ENCODE results near the gene DHX34. TPM values are rescaled to one million over a fixed set of nuclear protein-coding genes. Genes with fewer than 3 reads are reported as not detected.

Gene DHX34
- total and polyA plus RNA-seq, 9 of the 15 experiments (the other 6 are each of a cell fraction or from before 2014, with no cell fraction given): 0.36 to 42.0 (median 15.0) TPM

DNA sequence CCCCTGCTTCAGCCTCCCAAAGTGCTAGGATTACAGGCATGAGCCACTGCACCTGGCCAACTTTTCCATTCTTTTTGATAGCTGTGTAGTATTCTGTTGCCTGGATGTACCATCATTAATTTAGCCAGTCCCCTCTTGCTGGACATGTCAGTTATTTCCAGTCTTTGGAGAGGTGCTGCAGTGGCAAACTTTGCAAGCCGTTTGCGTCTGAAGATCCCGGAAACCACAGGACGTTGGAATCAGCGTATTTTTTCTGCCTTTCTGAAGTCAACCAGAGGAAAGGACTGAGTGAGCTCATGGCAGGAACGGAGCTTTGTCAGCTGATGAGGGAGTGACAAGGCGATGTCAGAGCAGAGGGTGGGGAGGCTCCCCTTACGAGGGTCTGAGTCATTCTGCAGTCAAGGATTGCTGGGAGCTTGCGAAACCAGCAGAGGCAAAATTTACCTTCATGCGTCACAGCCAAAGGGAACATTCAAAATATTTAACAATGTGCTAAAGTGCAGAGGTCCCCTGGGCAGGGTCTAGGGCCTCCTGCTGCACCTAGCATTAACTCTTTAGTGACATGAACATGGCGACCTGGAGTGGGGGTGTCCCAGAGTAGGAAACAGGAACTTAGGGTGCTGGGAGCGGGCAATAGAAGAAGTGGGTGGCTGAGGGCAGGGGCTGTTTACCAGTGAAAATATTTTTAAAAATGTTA, 33.8 kb upstream of the DHX34 start (continued):
- TF ChIP-seq, protein P1, sequence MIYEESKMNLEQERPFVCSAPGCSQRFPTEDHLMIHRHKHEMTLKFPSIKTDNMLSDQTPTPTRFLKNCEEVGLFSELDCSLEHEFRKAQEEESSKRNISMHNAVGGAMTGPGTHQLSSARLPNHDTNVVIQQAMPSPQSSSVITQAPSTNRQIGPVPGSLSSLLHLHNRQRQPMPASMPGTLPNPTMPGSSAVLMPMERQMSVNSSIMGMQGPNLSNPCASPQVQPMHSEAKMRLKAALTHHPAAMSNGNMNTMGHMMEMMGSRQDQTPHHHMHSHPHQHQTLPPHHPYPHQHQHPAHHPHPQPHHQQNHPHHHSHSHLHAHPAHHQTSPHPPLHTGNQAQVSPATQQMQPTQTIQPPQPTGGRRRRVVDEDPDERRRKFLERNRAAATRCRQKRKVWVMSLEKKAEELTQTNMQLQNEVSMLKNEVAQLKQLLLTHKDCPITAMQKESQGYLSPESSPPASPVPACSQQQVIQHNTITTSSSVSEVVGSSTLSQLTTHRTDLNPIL (CRISPR knock-in tag; IDR thresholded peaks at IDR 0.05): no peak
- TF ChIP-seq TRIM24 (IDR thresholded peaks at IDR 0.05) (peak; percentile 76 to 89; a peak in 3 of 4 replicates), ASH1L (IDR thresholded peaks at IDR 0.05; ENCODE audit: borderline replicate concordance, low read depth, partially characterized antibody) (no peak), MTA1 (IDR thresholded peaks at IDR 0.05; ENCODE audit: borderline replicate concordance) (peak; percentile 33; the same call in 1 of the 2 replicates), HMG20A (CRISPR knock-in tag; conservative IDR thresholded peaks at IDR 0.05) (no peak), YY1 (IDR thresholded peaks at IDR 0.05; ENCODE audit: borderline replicate concordance in 1 of 3, control insufficient read depth in 1 of 3, extremely low read depth in 1 of 3, insufficient read depth in 3 of 3, insufficient read length in 1 of 3, insufficient replicate concordance in 2 of 3, low read depth in 1 of 3, low read length in 2 of 3) (peak in 1 of 3 experiments; percentile 4), XRCC3 (IDR thresholded peaks at IDR 0.05) (no peak), MAFG (tag; conservative IDR thresholded peaks at IDR 0.05) (peak; percentile 87), HMGN3 (IDR thresholded peaks at IDR 0.05; ENCODE audit: borderline replicate concordance, extremely low read depth, insufficient read length, low read depth, low read length) (no peak), BCOR (IDR thresholded peaks at IDR 0.05) (peak; percentile 94), CCAR2 (IDR thresholded peaks at IDR 0.05; ENCODE audit: low read depth, low read length) (no peak), HCFC1 (IDR thresholded peaks at IDR 0.05; ENCODE audit: low read depth, low read length) (no peak), BRF1 (IDR thresholded peaks at IDR 0.05; ENCODE audit: borderline replicate concordance, extremely low read depth, insufficient read length) (no peak), ZC3H4 (CRISPR knock-in tag; IDR thresholded peaks at IDR 0.05; ENCODE audit: borderline replicate concordance) (no peak), ESRRB (CRISPR knock-in tag; IDR thresholded peaks at IDR 0.05; ENCODE audit: borderline replicate concordance) (no peak)
- TF ChIP-seq, protein P2, sequence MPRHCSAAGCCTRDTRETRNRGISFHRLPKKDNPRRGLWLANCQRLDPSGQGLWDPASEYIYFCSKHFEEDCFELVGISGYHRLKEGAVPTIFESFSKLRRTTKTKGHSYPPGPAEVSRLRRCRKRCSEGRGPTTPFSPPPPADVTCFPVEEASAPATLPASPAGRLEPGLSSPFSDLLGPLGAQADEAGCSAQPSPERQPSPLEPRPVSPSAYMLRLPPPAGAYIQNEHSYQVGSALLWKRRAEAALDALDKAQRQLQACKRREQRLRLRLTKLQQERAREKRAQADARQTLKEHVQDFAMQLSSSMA (CRISPR knock-in tag; IDR thresholded peaks at IDR 0.05): no peak
- TF ChIP-seq, protein P3, sequence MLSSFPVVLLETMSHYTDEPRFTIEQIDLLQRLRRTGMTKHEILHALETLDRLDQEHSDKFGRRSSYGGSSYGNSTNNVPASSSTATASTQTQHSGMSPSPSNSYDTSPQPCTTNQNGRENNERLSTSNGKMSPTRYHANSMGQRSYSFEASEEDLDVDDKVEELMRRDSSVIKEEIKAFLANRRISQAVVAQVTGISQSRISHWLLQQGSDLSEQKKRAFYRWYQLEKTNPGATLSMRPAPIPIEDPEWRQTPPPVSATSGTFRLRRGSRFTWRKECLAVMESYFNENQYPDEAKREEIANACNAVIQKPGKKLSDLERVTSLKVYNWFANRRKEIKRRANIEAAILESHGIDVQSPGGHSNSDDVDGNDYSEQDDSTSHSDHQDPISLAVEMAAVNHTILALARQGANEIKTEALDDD (IDR thresholded peaks at IDR 0.05): peak; percentile 80
- TF ChIP-seq, protein P4, sequence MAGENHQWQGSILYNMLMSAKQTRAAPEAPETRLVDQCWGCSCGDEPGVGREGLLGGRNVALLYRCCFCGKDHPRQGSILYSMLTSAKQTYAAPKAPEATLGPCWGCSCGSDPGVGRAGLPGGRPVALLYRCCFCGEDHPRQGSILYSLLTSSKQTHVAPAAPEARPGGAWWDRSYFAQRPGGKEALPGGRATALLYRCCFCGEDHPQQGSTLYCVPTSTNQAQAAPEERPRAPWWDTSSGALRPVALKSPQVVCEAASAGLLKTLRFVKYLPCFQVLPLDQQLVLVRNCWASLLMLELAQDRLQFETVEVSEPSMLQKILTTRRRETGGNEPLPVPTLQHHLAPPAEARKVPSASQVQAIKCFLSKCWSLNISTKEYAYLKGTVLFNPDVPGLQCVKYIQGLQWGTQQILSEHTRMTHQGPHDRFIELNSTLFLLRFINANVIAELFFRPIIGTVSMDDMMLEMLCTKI (IDR thresholded peaks at IDR 0.05; ENCODE audit: partially characterized antibody): no peak
- TF ChIP-seq, protein P5, sequence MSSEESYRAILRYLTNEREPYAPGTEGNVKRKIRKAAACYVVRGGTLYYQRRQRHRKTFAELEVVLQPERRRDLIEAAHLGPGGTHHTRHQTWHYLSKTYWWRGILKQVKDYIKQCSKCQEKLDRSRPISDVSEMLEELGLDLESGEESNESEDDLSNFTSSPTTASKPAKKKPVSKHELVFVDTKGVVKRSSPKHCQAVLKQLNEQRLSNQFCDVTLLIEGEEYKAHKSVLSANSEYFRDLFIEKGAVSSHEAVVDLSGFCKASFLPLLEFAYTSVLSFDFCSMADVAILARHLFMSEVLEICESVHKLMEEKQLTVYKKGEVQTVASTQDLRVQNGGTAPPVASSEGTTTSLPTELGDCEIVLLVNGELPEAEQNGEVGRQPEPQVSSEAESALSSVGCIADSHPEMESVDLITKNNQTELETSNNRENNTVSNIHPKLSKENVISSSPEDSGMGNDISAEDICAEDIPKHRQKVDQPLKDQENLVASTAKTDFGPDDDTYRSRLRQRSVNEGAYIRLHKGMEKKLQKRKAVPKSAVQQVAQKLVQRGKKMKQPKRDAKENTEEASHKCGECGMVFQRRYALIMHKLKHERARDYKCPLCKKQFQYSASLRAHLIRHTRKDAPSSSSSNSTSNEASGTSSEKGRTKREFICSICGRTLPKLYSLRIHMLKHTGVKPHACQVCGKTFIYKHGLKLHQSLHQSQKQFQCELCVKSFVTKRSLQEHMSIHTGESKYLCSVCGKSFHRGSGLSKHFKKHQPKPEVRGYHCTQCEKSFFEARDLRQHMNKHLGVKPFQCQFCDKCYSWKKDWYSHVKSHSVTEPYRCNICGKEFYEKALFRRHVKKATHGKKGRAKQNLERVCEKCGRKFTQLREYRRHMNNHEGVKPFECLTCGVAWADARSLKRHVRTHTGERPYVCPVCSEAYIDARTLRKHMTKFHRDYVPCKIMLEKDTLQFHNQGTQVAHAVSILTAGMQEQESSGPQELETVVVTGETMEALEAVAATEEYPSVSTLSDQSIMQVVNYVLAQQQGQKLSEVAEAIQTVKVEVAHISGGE (CRISPR knock-in tag; IDR thresholded peaks at IDR 0.05): no peak
